Progenitor cell of endocrine pancreas (in vitro differentiated cells): ENCODE results near the gene ALDH3A2. TPM values are rescaled to one million over a fixed set of nuclear protein-coding genes. Genes with fewer than 3 reads are reported as not detected.

Experiments used
- DNase-seq: peaks from one replicate; pipeline ENCODE4 v3.0.0; 2021; ENCODE audit warnings: low spot score; ENCODE audit not compliant: unreplicated experiment
- H3K27ac Mint-ChIP-seq: 2 replicates; pipeline ENCODE4 v1.8.0; 2021; ENCODE audit warnings: mild to moderate bottlenecking, moderate library complexity, mixed read lengths
- H3K27me3 Mint-ChIP-seq: 2 replicates; pipeline ENCODE4 v1.8.0; 2021; ENCODE audit warnings: mixed read lengths
- H3K36me3 Mint-ChIP-seq: 2 replicates; pipeline ENCODE4 v1.8.0; 2022; ENCODE audit warnings: mixed read lengths; ENCODE audit not compliant: insufficient read depth
- H3K4me1 Mint-ChIP-seq: 2 replicates; pipeline ENCODE4 v1.8.0; 2021; ENCODE audit warnings: low read depth, mixed read lengths
- H3K4me3 Mint-ChIP-seq: 2 replicates; pipeline ENCODE4 v1.8.0; 2021; ENCODE audit warnings: low read depth, mild to moderate bottlenecking, moderate library complexity, mixed read lengths
- H3K9me3 Mint-ChIP-seq: 2 replicates; pipeline ENCODE4 v1.8.0; 2021; ENCODE audit warnings: low read depth, mixed read lengths
- total RNA-seq: library from RNA; stranded (reverse); gene quantifications from 2 replicates; pipeline ENCODE4 v1.2.1, GENCODE V29; 2021
- TF ChIP-seq, protein P1 (sequence below): fragments of 200-600 bp; sonication (generic); IDR thresholded peaks from one replicate; pipeline ENCODE4 v1.5.0; 2021; ENCODE audit warnings: antibody characterized with exemption, mild to moderate bottlenecking; ENCODE audit not compliant: unreplicated experiment

ALDH3A2 gene
- total RNA-seq, 1 donor from 2014 or later: 127 TPM

DNA sequence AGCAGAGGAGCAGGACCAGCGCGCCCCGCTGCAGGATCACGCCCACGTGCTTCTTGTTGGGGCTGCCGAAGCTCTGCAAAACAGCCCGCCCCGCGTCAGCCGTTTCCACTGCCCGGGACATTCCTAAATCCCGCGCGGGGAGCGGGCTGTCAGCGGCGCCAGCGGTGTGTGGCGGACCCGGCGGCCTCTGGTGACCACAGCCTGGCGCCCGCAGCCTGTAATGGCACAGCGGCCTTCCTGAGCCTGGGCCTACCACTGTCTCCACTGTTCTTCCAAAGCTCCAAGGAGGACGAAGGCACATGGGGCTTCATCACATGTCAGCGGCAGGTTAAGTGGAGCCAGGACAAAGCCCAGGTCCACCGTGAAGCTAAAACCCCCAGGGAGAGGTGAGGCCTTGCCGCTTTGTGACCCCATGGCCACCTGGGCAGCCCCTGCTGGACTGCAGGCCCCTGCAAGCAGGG lies 65.4 kb downstream of the ALDH3A2 start:
- DNase-seq: no peak
- H3K4me3 Mint-ChIP-seq: no peak overlapping the region
- H3K27me3 Mint-ChIP-seq: peaks cover 3% of the 10 kb centered on the region
- no peaks in the 10 kb centered on the region for H3K36me3 Mint-ChIP-seq
- no peaks in the 10 kb centered on the region for H3K4me1 Mint-ChIP-seq
- TF ChIP-seq, protein P1, sequence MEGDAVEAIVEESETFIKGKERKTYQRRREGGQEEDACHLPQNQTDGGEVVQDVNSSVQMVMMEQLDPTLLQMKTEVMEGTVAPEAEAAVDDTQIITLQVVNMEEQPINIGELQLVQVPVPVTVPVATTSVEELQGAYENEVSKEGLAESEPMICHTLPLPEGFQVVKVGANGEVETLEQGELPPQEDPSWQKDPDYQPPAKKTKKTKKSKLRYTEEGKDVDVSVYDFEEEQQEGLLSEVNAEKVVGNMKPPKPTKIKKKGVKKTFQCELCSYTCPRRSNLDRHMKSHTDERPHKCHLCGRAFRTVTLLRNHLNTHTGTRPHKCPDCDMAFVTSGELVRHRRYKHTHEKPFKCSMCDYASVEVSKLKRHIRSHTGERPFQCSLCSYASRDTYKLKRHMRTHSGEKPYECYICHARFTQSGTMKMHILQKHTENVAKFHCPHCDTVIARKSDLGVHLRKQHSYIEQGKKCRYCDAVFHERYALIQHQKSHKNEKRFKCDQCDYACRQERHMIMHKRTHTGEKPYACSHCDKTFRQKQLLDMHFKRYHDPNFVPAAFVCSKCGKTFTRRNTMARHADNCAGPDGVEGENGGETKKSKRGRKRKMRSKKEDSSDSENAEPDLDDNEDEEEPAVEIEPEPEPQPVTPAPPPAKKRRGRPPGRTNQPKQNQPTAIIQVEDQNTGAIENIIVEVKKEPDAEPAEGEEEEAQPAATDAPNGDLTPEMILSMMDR: no peak
- H3K27ac Mint-ChIP-seq: no peak overlapping the region
- no peaks in the 10 kb centered on the region for H3K9me3 Mint-ChIP-seq

DNA sequence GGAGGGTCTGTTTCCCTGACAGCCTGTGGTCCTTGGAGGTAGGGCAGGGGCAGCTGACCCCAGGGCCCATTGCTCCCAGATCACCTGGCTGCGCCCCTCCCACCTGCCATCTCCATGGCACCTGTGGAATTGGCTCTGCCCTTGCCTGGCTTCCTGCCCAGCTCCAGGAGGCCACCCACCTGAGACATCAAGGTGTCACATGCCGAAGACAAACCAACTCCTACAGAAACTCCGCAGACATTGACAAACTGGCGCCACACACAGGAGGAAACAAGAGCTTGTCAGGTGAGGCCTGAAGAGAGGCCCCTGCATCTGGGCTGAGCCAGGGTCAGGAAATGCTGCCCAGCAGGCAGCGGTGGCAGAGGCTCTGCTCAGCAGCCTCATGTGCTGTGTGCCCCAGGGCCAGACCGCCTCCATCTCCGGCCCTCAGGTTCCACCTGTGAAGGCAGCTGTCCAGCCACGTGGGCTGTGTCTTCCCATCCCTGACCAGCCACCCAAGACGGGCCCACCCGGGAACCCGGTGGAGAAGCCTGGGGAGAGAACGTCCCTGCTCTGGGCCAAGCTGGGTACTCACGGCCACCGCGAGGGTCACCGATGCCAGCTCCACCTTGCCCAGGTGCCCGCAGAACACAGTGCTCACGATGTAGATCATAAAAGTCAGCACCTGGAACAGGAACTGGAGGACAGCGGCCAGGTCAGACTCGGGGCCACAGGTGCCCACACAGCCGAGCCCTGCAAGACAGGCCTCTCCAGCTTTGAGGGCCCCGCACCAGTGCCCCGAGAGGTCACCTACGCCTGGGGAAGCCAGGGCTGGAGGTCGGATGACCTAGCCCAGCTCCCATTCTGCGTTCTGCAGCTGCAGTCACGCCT lies 66.2 kb downstream of the ALDH3A2 start:
- no peak overlapping the region for H3K4me3 Mint-ChIP-seq
- TF ChIP-seq, protein P1: no peak
- no peak overlapping the region for H3K27ac Mint-ChIP-seq
- H3K36me3 Mint-ChIP-seq: no peaks in the 10 kb centered on the region
- no peaks in the 10 kb centered on the region for H3K9me3 Mint-ChIP-seq
- H3K27me3 Mint-ChIP-seq: peaks cover 7% of the 10 kb centered on the region
- DNase-seq: no peak
- no peaks in the 10 kb centered on the region for H3K4me1 Mint-ChIP-seq

DNA sequence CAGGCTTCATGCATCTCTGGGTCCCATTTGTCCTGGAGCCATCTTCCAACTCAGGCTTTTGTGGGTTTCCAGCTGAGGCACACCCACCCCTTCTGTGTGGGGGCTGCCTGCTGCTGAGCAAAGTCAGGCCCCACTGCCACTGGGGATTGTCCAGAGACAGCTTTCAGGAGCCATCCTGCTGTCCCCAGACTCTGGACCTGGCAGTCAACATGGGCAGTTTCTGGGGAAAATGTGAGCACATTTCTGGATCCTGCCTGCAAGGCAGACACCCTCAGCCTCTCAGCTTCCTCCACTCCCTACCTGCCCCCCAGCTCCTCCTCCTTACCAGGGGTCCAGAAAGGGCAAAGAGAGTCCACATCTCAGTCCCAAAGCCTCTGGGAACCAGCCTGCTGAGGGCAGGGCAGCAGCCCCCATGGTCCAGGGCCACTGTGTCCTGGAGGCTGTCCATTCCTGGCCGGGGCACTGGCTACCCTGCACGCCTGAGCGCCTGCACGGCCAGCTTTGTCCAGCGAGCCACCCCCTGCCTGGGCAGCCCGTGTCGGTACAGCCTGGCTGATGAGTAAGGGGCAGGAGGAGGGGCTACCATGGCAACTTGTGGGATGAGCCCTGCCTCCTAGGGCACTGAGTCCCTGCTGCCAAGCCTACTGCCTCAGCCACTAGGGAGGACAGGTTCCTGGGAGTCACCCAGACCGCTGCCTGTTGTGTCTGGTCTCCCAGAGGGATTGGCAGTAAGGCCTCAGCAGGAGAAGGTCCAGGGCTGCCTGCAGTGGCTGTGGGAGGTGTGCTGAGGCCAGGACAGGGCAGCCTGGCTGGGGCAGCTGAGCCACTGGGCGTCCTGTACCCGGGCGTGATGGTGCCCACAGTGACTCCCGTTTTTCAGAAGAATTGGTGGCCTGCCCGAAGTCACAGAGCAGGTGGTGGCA lies 67.8 kb downstream of the ALDH3A2 start, which contains the start of gene SLC47A2:
TSS of gene SLC47A2 (minus strand) at position 477 of the 923 bp plus-strand sequence. CDS start at position 448, 29 bp downstream.
- Mint-ChIP-seq H3K9me3 (no peaks in the 10 kb centered on the region), H3K27ac (no peak within 1 kb of the TSS), H3K27me3 (peaks cover 13% of the 10 kb centered on the region), H3K4me3 (no peak within 1 kb of the TSS), H3K4me1 (no peaks in the 10 kb centered on the region), H3K36me3 (no peaks in the 10 kb centered on the region)
- TF ChIP-seq, protein P1: no peak
- no peak for DNase-seq

DNA sequence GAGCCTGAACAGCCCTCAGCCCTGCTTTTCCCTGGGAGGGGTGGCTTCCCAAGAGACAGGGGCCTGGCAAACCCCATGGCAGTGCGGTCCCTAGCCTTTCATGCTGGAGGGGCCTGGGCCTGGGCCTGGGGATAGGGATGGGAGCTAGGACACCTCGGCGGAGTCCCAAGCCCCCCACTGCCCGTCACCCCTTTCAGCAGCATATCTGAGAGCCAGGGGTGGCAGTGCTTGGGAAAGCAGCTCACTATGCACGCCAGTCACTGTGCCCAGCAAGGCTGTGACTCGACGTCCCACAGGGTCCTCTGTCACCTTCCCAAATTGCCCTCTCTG lies 68.4 kb downstream of the ALDH3A2 start:
- H3K36me3 Mint-ChIP-seq: no peaks in the 10 kb centered on the region
- TF ChIP-seq, protein P1: no peak
- H3K27ac Mint-ChIP-seq: no peak overlapping the region
- no peaks in the 10 kb centered on the region for H3K4me1 Mint-ChIP-seq
- peaks cover 13% of the 10 kb centered on the region for H3K27me3 Mint-ChIP-seq
- H3K4me3 Mint-ChIP-seq: no peak overlapping the region
- H3K9me3 Mint-ChIP-seq: no peaks in the 10 kb centered on the region
- DNase-seq: no peak

DNA sequence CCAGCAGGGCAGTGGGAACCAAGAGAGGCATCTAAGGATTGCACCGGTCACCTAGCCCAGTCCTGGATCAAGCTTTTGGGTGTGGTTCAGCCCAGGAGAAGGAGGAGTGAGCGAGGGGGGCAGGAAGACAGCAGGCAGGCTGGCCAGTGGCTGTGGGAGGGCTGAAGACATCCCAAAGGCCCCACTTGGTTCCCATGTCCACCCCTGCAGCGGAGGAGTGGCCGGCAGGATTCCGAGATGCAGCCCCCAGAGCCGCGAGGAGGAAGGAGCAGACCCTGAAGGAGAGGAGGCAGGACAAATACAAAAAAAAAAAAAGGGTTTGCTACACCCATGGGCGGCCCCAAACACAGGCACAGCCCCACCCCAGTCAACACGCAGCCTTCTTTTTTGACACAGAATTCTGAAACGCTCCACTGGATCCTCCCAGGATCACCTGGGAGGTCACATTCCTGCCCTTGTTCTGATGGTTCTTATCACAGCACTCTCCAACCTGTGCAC lies 68.9 kb downstream of the ALDH3A2 start:
- H3K4me1 Mint-ChIP-seq: no peaks in the 10 kb centered on the region
- no peaks in the 10 kb centered on the region for H3K36me3 Mint-ChIP-seq
- peaks cover 13% of the 10 kb centered on the region for H3K27me3 Mint-ChIP-seq
- no peaks in the 10 kb centered on the region for H3K9me3 Mint-ChIP-seq
- TF ChIP-seq, protein P1: no peak
- no peak for DNase-seq
- H3K27ac Mint-ChIP-seq: no peak overlapping the region
- no peak overlapping the region for H3K4me3 Mint-ChIP-seq
